Ovary (tissue), 3 donors: ENCODE data around the gene CSNK1E.

ENCODE experiments used
- POLR2A ChIP-seq: fragments of 450-650 bp; IDR thresholded peaks from one replicate; pipeline ENCODE4 v1.6.1; 2017; ENCODE audit warnings: antibody characterized with exemption, mild to moderate bottlenecking, moderate library complexity
- TF ChIP-seq, protein P1 (sequence below), 3 donors: fragments of 450-650 bp in 2 of 3; fragments of 200-600 bp in 1 of 3; IDR thresholded peaks; one replicate each; pipeline versions ENCODE4 v1.5.1 to v1.8.0; 2016 to 2022; ENCODE audit warnings: antibody characterized with exemption in 3 of 3, mild to moderate bottlenecking in 1 of 3
- donor health status: DM: no; HTN: no; CAD: no.

DNA sequence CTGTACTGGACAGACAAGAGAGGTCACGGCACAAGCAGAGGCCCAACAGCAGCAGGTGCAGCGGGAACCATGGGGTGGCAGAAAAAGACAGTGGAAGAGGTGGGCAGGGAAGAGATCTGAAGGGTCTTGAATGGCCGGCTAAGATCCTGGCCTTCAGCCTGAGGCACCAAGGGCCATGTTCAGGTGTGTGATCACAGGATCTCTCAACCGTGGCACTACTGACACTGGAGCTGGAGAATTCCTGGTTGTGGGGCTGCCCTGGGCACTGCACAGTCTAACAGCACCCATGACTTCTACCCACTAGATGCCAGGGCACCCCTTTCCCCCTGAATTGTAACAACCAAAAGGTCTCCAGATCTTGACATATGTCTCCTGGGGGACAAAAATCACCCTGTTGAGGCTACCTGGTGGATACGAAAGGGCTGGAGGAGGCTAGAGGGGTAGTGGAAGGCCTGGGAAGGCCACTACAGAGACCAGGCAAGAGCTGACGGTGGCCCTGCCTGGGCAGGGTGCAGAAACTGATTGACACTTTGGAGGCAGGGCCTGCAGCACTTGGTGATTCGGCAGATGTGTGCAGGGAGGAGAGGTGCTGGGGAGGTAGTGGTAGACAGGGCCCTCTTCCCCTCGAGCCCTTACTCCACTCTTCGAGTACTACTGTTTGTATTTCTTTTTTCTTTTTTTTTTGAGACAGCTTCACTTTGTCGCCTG, 8.3 kb downstream of the CSNK1E start:
- TF ChIP-seq, protein P1, sequence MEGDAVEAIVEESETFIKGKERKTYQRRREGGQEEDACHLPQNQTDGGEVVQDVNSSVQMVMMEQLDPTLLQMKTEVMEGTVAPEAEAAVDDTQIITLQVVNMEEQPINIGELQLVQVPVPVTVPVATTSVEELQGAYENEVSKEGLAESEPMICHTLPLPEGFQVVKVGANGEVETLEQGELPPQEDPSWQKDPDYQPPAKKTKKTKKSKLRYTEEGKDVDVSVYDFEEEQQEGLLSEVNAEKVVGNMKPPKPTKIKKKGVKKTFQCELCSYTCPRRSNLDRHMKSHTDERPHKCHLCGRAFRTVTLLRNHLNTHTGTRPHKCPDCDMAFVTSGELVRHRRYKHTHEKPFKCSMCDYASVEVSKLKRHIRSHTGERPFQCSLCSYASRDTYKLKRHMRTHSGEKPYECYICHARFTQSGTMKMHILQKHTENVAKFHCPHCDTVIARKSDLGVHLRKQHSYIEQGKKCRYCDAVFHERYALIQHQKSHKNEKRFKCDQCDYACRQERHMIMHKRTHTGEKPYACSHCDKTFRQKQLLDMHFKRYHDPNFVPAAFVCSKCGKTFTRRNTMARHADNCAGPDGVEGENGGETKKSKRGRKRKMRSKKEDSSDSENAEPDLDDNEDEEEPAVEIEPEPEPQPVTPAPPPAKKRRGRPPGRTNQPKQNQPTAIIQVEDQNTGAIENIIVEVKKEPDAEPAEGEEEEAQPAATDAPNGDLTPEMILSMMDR (IDR thresholded peaks at IDR 0.05) = no peak
- no peak for TF ChIP-seq POLR2A
